Activated naive CD4-positive, alpha-beta T cell treated with Interleukin-2 at 50 U/mL for 16 hours (primary cell): ENCODE results near the gene PRKCE.

Experiments
- DNase-seq: peaks from one replicate; pipeline ENCODE4 v3.0.0-alpha.2; 2020

The PRKCE gene

GRCh38 chr2:45814951-45815621, 163.6 kb downstream of the PRKCE start:
- no peak for DNase-seq

DNA sequence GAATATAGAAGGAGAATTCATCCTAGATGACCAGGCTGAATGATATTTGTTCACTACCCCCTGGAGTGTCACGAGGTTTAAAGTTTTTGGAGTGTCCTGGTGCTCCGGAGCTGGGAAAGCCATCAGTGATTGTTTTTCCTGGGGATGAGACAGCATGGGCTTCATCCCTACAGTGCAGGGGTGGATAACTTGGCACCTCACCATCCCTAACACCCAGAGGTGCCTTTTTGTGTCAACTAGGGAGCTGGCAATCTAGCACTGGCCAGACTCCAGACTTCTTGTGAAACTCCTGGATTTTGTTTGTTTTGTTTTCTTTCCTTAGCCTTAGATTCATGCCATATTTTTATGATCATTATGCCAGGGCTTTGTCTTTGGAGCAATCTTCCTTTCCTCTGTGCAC, 164.8 kb downstream of the PRKCE start:
- DNase-seq, result no peak

- no peak for DNase-seq
These were observed 167.1 kb downstream of the PRKCE start for GRCh38 chr2:45818591-45818990.

- no peak for DNase-seq
These were observed 168.6 kb downstream of the PRKCE start for GRCh38 chr2:45820048-45820447.

- no peak for DNase-seq
These were observed 170.2 kb downstream of the PRKCE start for GRCh38 chr2:45821558-45822271.

GRCh38 chr2:45822272-45822630, 170.8 kb downstream of the PRKCE start:
- no peak for DNase-seq

DNA sequence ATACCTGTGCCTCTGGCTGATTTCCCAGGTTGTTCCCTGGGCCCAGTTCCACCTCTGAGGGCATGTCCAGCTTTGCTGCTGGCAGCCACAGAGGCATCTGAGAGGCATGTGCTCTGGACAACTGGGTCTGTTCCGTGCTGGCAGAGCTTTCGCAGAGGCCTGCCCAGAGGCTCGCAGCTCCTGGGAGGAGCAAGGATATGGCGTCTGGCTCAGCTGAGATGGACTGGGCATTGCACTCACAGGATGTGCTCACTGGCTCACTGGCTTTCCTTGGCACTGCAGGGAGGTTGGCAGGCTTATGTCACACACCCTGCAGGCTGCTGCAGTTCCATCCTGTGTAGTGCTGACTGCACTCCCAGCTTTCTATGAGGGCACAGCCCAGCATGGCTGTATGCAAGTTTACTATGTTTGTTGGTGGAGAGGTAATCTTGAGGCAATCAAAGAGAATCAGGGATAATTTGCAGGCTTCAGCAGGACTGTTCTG, 172.3 kb downstream of the PRKCE start:
- DNase-seq, result no peak

DNA sequence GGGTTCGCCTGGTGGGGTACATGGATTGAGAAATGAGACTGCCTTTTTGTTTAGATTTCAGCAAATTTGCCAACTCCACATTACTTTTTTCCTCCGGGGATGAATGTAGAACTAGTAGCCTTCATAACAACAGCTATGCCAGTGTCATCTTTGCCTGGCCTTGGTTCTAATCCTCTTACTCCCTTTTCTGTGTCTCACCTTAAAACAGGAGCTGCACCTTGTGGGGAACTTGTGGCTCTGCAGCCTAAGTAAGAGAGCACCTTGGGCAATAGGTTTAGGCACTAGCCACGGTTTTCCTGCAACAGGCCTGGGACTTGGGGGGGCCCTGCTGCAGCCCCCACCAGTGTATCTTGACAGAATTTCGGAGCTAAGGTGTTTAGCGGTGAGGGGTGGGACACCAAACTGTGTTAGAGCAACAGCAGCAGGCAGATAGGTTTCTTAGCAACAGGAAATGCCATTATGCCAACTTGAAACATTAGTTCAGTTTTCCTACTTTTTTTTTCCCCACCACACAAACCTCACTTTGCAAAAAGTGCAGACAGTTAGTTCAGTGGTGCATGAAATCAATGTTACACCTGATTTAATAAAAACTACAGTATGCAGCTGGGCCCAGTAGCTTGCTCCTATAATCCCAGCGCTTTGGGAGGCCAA, 173.7 kb downstream of the PRKCE start:
- no peak for DNase-seq

DNA sequence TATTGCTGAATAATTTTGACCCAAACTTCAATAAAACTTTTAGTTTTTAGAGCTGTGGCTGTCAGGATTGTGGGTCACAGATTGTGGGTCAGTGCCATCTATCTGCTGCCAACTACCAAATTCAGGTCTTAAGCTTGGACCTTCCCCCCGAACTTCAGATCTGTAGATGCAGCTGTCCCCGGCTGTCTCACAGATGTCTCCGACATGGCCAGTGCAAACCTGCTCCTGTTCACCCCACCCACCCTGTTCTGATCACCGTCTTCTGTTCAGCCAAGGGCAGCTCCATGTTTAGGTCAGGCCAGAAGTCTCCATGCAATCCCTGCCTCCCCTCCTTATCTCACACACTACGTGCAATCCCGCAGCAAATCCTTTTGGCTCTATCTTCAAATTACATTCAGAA, 175.0 kb downstream of the PRKCE start:
- DNase-seq, result no peak

- no peak for DNase-seq
These were observed 175.6 kb downstream of the PRKCE start for GRCh38 chr2:45826884-45827635.

DNA sequence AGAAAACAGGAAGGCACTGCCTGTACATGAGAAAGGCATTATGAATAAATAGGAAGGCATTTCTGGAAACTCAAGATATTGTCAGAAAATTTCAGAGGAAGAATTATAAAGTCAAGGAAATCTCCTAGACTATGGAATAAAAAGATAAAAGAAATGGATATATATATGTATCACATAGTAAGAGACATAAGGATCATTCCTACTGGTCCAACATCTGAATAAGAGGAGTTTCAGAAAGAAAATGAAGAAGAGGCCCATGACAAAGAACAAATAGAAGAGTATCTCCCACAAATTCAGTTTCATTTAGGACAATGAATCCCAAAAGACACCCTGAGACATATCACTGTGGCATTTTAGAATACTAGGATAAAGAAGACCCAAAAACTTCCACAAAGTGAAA, 178.8 kb downstream of the PRKCE start:
- DNase-seq, result no peak

DNA sequence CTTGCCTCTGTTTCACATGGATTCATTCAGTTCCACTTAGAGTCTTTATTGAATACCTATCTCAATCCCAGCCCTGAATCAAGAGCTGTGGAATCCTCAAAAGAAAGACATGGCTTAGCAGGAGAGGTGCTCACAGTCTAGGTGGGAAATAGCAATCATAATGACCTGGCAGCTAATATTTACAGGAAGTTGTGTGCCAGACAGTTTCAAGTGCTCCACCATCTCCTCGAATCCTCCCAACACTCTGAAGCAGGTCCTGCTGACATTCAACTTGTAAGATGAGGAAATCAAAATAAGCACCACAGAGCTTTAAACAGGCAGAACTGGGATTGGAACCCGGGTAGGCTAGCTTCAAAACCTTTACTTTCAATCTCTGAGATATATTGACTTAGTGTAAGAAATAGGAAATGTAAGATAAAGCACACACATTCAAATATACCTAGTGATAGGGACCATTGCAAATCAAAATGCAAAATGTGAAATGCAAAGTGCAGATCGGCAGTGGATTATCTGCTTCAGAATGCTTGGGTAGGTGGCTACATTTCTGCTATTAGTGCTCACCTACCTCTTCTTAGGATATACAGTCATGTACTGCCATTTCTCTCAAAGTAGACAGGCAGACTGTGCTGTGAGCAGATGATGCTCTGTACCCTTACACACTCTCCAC, 182.0 kb downstream of the PRKCE start:
- no peak for DNase-seq

GRCh38 chr2:45833968-45834344, 182.5 kb downstream of the PRKCE start:
- DNase-seq, result no peak

DNA sequence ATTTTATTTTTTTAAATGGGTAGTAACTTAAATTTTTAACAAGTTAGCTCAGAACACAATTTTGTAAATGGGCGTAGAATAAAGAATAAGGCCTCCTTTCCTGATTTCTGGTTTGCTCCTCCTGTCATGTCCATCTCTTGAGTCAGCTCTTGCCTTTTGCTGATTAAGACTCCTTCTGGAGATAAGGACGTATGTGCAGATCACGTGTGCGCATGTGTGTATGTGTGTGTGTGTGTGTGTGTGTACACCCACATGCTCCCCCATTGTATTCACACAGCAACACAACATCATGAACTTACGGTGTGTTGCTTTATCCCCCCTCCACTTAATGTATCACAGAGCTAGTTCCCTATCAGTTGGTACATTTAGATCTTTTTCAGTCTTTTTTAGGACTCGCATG, 182.9 kb downstream of the PRKCE start:
- DNase-seq, result no peak

DNA sequence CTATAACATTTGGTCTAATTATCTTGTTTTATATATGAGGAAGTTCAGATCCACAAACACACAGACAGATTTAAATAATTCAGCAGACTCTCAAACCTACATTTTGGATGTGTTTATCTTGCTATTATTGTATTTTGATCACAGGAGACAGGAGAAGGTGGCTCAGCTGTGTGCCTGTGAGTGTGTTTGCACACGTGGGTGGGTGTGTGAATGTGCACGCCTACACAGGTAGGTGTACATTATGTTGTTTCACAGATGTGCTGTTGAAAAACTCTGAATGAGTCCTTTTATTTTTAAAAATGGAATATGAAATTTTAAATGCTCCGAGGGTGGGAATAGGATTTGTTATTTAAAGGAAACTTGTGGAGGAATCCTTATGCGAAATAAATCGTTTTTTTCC, 183.4 kb downstream of the PRKCE start:
- no peak for DNase-seq

DNA sequence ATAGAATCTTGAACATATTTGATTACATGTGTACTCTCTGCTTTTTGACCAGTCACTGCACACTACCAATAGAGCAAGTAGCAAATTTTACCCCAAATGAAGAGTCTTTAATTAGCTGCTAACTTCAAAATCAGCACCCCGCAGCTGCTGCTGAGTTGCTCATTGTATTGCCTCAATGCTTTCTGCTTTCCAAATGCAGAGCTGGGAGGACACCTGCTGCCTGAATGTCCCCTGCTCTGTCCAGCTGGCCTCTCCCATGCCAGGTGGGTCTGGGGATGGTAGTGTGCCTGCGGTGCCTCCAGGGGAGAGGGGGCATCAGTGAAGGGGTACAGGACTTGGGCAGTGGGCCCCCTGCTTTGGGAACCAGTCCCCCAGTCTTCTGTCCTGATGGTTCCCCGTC, 184.8 kb downstream of the PRKCE start:
- DNase-seq, result no peak

- no peak for DNase-seq
These were observed 185.3 kb downstream of the PRKCE start for GRCh38 chr2:45836740-45837139.

DNA sequence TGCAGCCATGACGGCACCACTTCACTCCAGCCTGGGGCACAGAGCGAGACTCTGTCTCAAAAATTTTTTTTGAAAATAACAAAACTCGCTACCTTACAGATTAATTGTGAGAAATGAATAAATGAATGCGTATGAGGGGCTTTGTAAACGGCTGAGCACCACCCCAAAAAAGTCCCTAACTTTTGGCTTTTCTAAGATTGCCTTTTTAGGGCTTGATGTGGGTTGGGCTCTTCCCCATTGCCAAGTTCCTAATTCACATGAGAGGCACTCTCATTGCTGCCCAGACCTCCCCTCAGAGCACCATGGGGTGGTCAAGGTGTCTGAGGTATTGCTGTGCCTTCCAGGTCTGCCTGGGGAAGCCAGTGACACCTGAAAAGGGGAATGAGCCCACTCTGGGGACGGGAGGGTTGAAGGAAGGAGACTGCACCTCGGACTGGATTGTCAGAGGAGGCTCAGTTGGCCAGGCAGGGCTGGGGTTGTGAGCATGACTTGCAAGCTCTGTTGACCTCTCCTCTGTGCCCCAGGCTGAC, 186.4 kb downstream of the PRKCE start:
- DNase-seq, result no peak

GRCh38 chr2:45839508-45840251, 188.2 kb downstream of the PRKCE start:
- no peak for DNase-seq

GRCh38 chr2:45840481-45840880, 189.0 kb downstream of the PRKCE start:
- no peak for DNase-seq

DNA sequence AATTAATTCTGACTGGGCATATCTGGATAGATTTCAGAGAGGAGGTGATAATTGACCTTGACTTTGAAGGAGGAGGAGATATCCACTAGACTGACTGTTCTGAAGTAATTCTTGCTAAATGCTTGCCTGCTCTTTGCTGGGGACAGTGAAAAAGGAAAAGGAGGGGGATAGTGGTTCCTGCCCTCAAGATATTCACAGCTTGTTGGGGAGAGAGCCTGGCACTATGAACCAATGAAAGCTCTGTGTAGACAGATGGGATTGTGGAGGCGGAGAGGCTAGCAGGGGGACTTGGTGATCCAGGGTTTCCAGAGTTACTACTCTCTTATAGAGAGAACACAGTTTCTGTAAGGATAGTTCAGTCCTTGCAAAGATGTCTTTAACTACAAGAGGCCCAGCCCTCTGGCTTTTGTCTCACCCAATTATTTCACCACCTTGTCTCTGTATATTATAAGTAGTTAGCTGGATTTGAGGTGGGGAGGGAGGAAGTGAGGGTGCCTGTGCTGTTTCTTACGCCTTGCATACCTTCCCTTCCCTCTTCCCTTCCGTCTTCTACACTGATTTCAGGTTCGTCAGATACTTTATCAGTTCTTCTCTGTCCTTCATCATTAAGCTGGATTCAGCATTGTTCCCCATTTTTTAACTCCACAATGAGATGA, 190.4 kb downstream of the PRKCE start:
- DNase-seq, result no peak
